GM18517 (cell line): Measurements from ENCODE around the gene DOLK.

Source experiments
- ATAC-seq: cut with Tn5 transposase; IDR thresholded peaks from one replicate; pipeline ENCODE4 v1.9.1; 2021; ENCODE audit warnings: mild to moderate bottlenecking, moderate library complexity; ENCODE audit not compliant: unreplicated experiment

Gene DOLK

DNA sequence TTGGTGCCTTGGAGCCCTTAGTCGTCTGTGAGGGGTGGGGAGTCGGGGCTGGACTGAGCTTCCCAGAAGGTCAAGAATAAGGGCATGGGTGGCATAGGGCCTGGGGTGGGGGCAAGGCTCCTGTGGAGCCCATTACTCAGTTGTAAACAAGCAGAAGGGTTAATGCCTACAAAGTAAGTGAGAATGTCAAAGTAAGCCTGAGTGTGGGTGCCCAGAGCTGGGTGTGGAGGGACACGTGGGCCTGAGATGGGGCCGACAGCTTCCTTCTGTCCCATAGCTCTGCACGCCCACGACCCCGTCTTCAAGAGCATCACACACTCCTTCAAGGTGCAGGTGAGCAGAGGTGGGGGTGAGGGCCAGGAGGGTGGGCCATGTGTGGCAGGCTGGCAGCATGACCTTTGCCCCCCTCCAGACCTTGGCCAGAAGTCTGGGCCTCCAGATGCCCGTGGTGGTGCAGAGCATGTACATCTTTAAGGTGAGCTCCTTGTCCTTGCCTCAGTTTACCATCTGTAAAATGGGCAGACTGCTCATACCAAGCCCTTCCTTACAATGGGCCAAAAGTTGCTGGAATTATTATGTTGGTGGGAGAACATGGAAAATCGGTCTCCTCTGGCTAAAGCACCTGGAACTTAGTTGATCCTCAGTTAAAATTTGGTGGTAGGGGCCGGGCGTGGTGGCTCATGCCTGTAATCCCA, 11.1 kb downstream of the DOLK start:
- ATAC-seq, result no peak

DNA sequence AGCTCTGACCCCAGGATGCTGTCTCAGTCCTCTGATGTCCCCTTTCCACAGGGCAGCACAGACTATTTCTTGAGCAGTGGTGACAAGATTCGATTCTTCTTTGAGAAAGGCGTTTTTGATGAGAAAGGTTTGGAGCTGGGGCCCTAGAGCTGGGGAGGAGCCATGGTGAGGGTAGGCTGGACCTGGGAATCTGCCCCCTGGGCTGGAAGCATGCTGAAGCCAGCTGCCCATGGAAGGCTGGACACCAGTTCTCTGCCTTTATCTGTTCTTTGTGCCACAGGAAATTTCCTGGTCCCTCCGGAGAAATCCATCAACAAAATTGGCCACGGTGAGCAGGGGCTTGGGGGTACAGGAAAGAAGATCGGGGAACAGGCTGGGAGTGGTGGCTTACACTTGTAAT, 13.7 kb downstream of the DOLK start:
- no peak for ATAC-seq

DNA sequence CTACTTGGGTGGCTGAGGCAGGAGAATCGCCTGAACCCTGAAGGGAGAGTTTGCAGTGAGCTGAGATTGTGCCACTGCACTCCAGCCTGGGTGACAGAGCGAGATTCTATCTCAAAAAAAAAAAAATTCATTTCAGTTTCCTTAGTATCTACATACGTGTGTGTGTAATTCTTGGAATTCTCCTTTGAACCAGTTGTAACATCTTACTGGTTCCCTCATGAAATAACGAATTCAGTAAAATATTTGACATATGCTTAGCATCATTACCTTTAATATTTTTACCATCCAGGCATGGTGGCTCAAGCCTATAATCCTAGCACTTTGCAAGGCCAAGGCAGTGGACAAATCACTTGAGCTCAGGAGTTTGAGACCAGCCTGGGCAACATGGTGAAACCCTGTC, 17.8 kb downstream of the DOLK start:
- no peak for ATAC-seq

DNA sequence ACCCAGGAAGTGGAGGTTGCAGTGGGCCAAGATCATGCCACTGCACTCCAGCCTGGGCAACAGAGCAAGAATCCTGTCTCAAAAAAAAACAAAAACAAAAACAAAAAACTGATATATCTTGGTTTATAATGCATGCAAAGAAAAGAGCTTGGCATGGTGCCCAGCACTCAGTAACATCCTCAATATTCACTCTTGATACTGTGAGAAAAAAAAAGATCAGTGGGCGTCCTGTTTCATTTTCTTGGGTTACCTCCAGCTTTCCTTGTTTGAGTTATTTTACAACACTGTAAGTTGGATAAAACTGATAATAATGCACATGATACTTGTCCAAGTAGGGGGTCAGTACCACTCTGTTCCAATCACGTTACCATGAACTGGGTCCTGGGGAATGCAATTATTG, 18.8 kb downstream of the DOLK start:
- no peak for ATAC-seq

DNA sequence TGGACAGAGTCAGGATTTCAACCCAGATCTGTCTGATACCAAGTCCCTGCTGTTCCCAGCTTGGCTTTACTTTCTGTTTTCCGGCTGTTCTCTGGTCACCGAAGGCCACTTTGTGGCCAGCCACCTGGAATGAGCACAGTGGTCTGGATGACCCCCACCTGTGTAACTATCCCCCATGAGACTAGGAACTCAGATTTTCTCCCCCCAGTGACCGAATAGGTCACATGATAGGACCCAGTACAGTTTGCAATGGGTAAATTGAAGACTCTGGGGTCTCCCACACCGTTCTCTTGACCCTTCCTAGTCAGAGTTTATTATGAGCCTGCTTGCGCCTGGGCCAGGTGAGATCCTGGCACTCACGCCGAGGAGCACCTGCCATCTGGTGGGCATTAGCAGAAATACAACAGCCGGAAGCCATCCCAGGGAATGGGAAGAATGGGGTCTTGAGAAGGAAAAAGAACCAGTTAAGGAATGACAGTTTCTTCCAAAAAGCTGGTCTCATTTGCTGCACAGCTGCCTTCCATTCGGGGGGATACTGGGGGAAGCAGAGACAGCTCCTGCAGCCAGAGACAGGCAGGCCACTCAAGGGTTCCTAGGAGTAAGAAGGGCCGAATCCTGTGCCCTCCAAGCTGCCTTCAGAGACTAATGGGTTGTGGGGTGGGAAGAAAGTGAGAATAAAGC, 19.5 kb downstream of the DOLK start:
- ATAC-seq, result no peak

DNA sequence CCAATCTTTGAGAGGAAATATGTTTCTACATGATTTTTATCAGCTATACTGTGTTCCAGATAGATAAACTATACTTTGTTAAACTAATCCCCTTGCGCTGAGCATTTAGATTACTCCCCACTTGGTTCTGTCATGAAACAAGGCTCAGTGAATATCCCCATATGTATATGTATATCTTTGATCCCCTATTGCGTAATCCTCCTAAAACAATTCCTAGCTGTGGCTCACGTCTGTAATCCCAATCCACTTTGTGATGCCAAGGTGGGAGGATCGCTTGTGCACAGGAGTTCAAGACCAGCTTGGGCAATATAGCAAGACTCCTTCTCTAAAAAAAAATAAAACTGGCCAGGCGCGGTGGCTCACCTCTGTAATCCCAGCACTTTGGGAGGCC, 23.9 kb downstream of the DOLK start:
- no peak for ATAC-seq

DNA sequence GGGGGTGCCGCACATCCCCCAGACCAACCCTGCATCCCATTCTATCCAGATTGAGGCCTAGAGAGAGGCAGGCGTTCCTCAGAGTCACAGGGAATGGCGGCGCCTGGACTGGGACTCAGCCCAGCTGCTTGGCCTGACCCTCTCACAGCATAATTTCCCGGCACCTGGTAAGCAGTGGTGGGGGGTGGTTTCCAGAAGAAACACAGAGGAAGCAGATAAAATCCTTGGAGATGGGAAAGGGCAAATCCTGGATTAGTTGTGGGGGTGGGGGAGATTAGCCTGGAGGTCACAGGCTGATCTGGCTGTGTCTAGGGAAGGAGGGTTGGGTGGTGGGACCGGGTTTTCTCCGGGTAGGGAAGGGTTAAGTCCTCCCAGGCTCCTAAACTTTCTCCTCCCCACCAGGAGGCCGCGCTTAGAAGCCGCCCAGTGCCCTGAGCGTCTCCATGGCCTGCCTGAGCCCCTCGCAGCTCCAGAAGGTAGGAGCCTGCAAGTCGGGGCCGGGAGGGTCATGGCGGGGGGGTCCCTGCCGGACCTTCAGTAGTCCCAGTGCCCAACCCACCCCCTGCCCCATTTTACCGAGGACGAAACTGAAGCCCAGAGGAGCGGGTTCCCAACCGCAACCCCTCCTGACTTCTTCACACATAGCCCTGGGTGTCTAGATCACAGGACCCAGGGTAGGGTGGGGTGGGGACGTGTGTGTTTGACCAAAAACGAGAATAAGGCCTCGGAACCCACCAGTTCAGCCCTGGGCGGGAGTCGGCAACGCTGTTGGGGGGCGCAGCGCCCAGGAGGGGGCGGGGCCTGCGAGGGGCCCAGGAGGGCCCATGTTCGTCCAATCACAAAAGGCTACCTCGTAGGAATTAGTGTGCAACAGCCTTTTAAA, 25.3 kb downstream of the DOLK start:
- no peak for ATAC-seq

DNA sequence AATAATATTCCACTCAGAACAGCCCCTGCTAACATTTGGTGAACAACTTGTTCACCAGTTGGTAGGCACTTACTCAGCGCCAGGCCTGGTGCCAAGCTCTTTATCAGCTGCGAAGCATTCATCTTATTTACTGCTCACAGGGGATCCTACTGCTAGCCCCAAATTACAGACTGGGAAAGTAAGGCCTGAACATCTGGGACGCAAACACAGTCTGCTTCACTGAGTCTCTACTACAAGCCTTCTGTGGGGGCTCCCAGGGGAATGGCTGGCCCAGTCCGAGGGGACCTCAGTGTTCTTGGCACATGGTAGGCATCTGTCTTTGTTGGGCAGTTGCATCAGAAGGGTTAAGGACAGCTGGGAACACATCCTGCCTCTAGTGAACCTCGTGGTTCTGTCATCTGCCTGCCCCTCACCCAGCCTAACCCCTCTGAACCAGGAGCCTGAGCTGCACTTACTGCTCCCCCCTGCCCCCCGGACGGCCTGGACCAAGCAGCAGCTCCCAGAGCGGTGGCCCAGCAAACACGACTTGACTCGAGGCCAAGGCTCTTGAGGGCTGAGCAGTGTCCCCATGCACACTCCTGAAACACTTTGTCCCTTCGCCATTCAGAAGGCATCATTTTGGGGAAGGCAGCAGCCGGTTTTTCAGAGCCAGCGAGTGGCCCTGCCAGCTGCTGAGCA, 26.9 kb downstream of the DOLK start, which contains the start of gene PHYHD1:
Gene PHYHD1 (plus strand): TSS at position 602 of the 678 bp plus-strand sequence. CDS start 1,342 bp downstream, outside the sequence.
- ATAC-seq, result no peak

DNA sequence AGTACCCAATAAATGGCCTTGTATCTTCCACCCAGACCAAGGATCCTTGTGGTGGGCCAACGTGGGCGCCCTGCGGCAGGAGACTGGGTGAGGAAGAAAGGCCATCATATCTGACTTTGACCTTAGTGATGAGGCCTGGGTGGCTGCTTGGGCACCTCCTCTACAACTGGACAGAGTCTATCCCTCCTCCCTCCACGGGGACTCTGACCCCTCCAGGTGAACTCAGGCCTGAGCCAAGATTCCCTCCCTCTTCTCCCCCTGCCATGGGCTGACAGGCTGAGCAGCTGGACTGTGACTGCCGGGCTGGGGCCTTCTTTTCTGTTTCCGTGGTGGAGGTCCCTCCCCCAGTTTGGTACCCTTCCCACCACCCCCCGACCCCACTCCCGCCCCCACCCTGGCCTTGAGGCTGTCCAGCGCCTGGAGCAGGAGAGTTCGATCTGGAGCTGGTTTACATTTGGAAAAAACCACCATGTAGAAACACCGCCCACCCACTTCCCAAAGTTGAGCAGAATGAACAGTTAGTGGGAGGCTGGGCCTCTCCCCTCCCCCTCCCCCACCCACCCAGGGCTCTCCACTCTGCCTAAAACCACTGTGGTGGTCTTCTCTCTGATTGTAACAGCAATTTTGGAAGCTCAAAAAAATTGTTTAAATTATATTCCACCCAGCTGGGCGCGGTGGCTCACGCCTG, 27.9 kb downstream of the DOLK start:
- no peak for ATAC-seq

DNA sequence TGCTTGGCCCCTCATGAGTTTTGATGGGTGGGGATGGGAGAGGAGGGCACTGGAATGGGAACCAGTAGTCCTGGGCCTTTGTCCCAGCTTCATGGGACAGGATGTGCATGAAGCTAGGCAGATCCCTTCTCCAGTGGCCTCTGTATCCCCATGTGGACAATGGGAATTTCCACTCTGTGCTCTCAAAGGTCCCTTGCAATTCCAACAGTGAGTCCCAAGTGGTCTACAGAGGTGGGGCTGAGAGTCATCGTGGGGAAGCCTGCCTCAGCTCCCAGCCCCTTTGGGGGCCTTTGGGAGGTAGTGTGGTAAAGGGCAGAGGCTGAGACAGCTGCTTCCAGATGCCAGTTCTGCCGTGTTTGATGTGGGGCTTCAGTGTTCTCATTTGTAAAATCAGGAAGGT, 28.5 kb downstream of the DOLK start:
- ATAC-seq, result no peak

DNA sequence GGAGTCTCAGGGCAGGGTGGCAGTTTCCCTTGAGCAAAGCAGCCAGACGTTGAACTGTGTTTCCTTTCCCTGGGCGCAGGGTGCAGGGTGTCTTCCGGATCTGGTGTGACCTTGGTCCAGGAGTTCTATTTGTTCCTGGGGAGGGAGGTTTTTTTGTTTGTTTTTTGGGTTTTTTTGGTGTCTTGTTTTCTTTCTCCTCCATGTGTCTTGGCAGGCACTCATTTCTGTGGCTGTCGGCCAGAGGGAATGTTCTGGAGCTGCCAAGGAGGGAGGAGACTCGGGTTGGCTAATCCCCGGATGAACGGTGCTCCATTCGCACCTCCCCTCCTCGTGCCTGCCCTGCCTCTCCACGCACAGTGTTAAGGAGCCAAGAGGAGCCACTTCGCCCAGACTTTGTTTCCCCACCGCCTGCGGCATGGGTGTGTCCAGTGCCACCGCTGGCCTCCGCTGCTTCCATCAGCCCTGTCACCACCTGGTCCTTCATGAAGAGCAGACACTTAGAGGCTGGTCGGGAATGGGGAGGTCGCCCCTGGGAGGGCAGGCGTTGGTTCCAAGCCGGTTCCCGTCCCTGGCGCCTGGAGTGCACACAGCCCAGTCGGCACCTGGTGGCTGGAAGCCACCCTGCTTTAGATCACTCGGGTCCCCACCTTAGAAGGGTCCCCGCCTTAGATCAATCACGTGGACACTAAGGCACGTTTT, 30.1 kb downstream of the DOLK start:
- ATAC-seq, result no peak

DNA sequence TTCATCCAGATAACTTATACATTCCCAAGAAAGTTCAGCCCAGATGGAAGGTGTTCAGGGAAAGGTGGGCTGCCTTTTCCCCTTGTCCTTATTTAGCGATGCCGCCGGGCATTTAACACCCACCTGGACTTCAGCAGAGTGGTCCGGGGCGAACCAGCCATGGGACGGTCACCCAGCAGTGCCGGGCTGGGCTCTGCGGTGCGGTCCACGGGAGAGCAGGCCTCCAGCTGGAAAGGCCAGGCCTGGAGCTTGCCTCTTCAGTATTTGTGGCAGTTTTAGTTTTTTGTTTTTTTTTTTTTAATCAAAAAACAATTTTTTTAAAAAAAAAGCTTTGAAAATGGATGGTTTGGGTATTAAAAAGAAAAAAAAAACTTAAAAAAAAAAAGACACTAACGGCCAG, 30.7 kb downstream of the DOLK start:
- ATAC-seq, result no peak

DNA sequence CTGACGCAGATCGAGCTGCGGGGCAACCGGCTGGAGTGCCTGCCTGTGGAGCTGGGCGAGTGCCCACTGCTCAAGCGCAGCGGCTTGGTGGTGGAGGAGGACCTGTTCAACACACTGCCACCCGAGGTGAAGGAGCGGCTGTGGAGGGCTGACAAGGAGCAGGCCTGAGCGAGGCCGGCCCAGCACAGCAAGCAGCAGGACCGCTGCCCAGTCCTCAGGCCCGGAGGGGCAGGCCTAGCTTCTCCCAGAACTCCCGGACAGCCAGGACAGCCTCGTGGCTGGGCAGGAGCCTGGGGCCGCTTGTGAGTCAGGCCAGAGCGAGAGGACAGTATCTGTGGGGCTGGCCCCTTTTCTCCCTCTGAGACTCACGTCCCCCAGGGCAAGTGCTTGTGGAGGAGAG, 31.2 kb downstream of the DOLK start:
- no peak for ATAC-seq

DNA sequence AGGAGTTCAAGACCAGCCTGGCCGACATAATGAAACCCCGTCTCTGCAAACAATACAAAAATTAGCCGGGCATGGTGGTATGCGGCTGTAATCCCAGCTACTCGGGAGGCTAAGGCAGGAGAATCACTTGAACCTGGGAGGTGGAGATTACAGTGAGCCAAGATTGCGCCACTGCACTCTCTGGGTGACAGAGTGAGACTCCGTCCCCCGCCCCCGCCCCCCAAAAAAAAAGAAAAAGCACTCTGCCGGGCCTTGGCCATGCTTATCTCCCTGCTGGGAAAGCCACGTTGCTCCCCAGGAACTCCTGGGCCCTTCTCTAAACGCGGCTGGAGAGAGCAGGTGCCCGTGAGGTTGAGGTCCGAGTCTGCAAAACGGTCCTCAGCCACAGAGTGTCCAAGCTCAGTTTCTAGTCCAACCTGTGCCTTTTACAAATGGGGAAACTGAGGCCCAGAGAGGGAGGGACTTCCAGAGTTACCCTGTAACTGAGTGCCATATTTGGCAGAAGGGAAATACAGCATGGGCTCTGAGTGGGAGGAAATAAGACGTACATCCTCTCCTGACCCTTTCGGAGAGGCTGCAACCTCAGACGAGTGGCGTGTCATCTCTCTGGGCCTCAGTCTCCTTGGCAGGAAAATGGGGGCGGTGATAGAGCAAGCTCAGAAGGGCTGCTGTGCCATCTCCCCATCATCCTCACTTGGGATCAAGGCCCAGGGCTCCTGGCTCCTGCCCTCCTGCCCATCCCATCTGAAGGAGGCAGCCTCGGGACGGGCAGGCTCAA, 33.2 kb downstream of the DOLK start:
- no peak for ATAC-seq

DNA sequence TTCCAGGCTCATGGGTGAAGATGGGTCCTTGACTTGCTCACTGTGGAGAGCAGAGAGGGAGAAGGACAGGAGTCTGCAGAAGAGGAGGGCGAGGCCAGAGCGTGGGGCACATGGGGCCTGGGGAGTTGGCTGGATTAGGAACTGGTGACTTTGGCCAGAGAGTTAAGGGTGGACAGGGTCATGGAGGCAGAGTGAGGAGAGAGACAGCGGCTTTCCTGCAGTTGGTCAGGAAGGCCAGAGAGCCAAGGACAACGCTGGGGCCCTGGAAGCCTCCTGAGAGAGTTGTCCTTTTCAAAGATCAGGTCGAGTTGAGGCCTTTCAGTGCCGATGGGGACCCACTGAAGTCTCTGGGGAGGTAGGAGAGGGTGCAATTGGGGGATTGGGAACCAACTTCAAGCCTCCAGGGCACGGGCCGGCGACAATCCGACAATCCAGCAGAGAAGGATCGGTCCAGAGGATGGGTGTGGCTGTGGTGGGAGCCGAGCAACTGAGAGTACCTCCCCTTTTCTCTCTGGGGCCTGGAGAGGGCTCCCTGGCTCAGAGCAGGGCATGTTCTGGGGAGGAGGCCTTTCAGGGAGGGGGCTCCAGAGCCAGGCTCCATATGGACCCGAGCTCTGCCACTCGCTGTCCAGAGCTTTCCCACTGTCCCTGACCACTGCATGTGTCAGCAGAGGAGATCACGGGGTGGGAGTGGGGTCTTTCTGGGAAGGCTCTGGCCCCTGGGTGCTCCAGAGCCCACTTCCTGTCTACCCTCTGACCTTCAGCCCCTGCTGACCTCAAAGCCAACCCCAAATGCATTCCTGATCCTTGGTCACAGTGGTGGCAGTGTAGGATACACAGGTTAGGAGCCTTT, 34.1 kb downstream of the DOLK start:
- ATAC-seq, result no peak

DNA sequence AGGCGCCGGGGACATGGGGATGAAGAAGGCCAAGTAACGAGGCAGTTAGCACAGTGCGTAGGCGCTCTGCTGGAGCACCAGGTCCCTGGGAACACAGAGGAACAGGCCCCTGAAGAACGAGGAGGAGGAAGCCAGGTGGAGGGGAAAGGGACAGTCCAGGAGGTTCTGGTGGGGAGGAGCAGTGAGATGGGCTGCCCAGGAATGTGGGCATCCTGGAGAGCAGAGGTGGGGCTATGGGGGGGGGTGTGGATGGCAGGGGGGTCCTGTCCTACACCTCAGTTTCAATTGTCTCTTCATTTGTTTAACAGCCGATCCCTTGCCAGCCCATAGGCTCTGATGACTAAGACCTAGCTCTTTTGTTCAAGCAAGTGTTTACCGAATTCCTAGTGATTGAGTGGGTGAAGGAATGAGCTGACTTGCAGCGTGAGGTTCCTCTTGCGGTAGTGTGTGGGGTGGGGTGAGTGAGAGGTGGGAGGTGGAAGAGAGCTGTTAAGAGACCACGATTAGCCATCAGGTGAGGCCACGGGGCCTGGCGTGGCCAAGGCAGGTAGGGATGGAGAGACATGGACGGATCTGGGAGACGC, 35.0 kb downstream of the DOLK start:
- no peak for ATAC-seq

DNA sequence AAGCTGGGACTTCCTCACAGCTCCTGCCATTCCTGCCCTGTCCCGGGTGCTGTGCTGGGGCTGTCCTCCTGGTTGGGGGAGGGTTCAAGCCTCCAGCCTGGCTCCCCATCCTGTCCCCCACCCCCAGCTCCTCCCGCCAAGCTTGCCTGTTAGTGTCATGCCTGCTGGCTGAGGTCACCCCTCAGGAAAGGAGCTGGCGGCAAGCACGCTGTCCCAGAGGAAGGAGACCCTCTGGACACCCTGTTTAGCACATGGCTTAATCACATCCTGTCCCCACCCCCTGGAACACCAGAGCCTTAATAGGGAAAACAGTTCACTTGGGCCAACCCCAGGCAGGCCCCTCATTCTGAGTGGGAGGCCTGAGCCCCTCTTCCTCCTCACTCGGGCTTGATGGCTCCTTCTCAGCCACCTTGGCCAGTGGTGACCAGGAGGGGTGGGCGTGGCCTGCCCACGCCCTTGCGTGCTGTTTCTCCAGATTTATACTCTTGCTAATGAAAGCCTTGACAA, 35.8 kb downstream of the DOLK start:
- no peak for ATAC-seq

DNA sequence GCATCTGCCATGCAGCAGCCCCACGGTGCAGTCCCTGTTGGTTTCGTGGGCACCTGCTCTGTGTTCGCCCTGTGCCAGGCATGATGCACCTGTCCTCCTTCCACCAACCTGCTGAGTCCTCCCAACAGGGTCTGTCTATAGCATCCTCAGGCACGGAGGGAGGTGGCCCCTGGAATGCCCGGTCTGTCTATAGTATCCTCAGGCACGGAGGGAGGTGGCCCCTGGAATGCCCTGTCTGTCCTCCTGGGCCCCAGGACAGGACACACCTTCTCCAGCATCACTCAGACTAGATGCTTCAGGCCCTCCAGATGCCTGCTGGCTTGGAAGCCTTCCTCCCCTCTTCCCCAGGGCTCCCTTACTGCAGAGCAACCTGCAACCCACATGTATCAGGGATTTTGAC, 36.5 kb downstream of the DOLK start:
- ATAC-seq, result no peak
